ENCODE measurements around the gene FLNC. TPM values are rescaled to one million over a fixed set of nuclear protein-coding genes. Genes with fewer than 3 reads are reported as not detected.
A peak's percentile ranks its signal among the peaks of the same experiment; 100 is the strongest.

The FLNC gene
- polyA plus RNA-seq, 1 donor from 2014 or later = 0.36 TPM

DNA sequence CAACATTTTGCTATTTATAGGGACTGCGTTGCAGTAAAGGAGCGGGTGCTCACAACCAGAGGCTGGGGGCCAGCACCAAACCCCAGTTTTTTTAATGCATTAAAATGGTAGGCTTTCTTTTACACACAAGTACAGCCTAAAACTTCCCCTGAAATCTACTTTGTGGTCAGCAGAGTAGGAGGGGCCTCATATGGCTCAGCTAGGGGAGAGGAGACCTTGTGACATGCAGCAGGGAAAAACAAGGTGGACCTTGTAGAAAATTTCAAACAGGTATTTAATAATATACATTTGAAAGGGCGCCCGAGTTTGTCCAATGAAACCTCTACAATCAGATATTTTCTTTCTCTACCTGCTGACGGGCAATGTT is 37.0 kb upstream of the FLNC start:
- H3K27ac ChIP-seq (ENCODE audit: low read length) = no peak overlapping the region
- H2AFZ ChIP-seq (ENCODE audit: low read depth, low read length) = no peak overlapping the region
- no peaks in the 10 kb centered on the region for H3K27me3 ChIP-seq (ENCODE audit: insufficient read depth, low read depth, low read length)
- peaks cover 6% of the 10 kb centered on the region for H3K79me2 ChIP-seq (replicated peaks; ENCODE audit: insufficient read depth, low read length)
- H3K36me3 ChIP-seq (ENCODE audit: insufficient read depth, low read length) = no peaks in the 10 kb centered on the region
- H3K9ac ChIP-seq (ENCODE audit: low read length) = no peak overlapping the region
- peak overlapping the region; percentile 98 for H3K4me3 ChIP-seq (ENCODE audit: low read length)
- no peak overlapping the region for H3K4me2 ChIP-seq (ENCODE audit: low read length)
- TF ChIP-seq, protein P1, sequence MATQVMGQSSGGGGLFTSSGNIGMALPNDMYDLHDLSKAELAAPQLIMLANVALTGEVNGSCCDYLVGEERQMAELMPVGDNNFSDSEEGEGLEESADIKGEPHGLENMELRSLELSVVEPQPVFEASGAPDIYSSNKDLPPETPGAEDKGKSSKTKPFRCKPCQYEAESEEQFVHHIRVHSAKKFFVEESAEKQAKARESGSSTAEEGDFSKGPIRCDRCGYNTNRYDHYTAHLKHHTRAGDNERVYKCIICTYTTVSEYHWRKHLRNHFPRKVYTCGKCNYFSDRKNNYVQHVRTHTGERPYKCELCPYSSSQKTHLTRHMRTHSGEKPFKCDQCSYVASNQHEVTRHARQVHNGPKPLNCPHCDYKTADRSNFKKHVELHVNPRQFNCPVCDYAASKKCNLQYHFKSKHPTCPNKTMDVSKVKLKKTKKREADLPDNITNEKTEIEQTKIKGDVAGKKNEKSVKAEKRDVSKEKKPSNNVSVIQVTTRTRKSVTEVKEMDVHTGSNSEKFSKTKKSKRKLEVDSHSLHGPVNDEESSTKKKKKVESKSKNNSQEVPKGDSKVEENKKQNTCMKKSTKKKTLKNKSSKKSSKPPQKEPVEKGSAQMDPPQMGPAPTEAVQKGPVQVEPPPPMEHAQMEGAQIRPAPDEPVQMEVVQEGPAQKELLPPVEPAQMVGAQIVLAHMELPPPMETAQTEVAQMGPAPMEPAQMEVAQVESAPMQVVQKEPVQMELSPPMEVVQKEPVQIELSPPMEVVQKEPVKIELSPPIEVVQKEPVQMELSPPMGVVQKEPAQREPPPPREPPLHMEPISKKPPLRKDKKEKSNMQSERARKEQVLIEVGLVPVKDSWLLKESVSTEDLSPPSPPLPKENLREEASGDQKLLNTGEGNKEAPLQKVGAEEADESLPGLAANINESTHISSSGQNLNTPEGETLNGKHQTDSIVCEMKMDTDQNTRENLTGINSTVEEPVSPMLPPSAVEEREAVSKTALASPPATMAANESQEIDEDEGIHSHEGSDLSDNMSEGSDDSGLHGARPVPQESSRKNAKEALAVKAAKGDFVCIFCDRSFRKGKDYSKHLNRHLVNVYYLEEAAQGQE (IDR thresholded peaks at IDR 0.05; ENCODE audit: borderline replicate concordance) = no peak
- TF ChIP-seq EP300 (conservative IDR thresholded peaks at IDR 0.05; ENCODE audit: poor library complexity, severe bottlenecking) = no peak
- no peak for TF ChIP-seq MXI1 (conservative IDR thresholded peaks at IDR 0.05; ENCODE audit: poor library complexity, severe bottlenecking)
- TF ChIP-seq SMC3 (conservative IDR thresholded peaks at IDR 0.05; ENCODE audit: poor library complexity) = no peak
- TF ChIP-seq TAF1 (IDR thresholded peaks at IDR 0.05; ENCODE audit: low read depth) = no peak
- TF ChIP-seq, protein P2, sequence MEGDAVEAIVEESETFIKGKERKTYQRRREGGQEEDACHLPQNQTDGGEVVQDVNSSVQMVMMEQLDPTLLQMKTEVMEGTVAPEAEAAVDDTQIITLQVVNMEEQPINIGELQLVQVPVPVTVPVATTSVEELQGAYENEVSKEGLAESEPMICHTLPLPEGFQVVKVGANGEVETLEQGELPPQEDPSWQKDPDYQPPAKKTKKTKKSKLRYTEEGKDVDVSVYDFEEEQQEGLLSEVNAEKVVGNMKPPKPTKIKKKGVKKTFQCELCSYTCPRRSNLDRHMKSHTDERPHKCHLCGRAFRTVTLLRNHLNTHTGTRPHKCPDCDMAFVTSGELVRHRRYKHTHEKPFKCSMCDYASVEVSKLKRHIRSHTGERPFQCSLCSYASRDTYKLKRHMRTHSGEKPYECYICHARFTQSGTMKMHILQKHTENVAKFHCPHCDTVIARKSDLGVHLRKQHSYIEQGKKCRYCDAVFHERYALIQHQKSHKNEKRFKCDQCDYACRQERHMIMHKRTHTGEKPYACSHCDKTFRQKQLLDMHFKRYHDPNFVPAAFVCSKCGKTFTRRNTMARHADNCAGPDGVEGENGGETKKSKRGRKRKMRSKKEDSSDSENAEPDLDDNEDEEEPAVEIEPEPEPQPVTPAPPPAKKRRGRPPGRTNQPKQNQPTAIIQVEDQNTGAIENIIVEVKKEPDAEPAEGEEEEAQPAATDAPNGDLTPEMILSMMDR (IDR thresholded peaks at IDR 0.05; ENCODE audit: poor library complexity, severe bottlenecking) = no peak
- no peak for TF ChIP-seq POLR2AphosphoS5 (IDR thresholded peaks at IDR 0.05)
- TF ChIP-seq EZH2 (IDR thresholded peaks at IDR 0.05; ENCODE audit: borderline replicate concordance, insufficient read depth, low read length, poor library complexity, severe bottlenecking) = no peak
- TF ChIP-seq RAD21 (conservative IDR thresholded peaks at IDR 0.05) = no peak
- no peaks in the 10 kb centered on the region for H3K9me3 ChIP-seq (ENCODE audit: low read length)
- H4K20me1 ChIP-seq (ENCODE audit: insufficient read depth) = no peaks in the 10 kb centered on the region
- H3F3A ChIP-seq (ENCODE audit: insufficient read depth, low read length, poor library complexity, severe bottlenecking) = no peaks in the 10 kb centered on the region
- no peaks in the 10 kb centered on the region for H3K9me2 ChIP-seq (ENCODE audit: insufficient read depth, low read length)

DNA sequence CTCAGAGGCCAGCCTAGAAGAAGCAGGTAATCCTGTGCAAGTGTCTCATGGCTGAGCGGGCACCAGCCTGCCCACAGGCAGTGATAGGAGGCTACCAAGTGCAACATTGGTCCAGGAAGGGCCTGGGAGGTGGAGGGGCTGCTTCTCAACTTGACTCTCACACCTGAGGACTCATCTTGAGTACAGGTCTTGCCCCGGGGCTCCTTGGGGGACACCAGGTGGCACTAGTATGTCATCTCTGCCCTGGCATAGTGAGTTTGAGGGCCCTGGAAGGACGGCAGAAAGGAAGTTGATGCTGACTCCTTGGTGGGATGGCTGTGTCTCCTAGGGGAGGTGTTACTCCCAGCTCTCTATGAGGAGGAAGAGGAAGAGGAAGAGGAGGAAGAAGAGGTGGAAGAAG is 36.2 kb upstream of the FLNC start:
- H3F3A ChIP-seq (ENCODE audit: insufficient read depth, low read length, poor library complexity, severe bottlenecking) = no peaks in the 10 kb centered on the region
- TF ChIP-seq MXI1 (conservative IDR thresholded peaks at IDR 0.05; ENCODE audit: poor library complexity, severe bottlenecking) (no peak), POLR2AphosphoS5 (IDR thresholded peaks at IDR 0.05) (no peak), RAD21 (conservative IDR thresholded peaks at IDR 0.05) (no peak), TAF1 (IDR thresholded peaks at IDR 0.05; ENCODE audit: low read depth) (no peak), EZH2 (IDR thresholded peaks at IDR 0.05; ENCODE audit: borderline replicate concordance, insufficient read depth, low read length, poor library complexity, severe bottlenecking) (no peak), EP300 (conservative IDR thresholded peaks at IDR 0.05; ENCODE audit: poor library complexity, severe bottlenecking) (no peak), SMC3 (conservative IDR thresholded peaks at IDR 0.05; ENCODE audit: poor library complexity) (no peak)
- TF ChIP-seq, protein P1 (IDR thresholded peaks at IDR 0.05; ENCODE audit: borderline replicate concordance) = no peak
- TF ChIP-seq, protein P2 (IDR thresholded peaks at IDR 0.05; ENCODE audit: poor library complexity, severe bottlenecking) = no peak
- H3K27ac ChIP-seq (ENCODE audit: low read length) = no peak overlapping the region
- H3K79me2 ChIP-seq (replicated peaks; ENCODE audit: insufficient read depth, low read length) = peaks cover 6% of the 10 kb centered on the region
- no peak overlapping the region for H2AFZ ChIP-seq (ENCODE audit: low read depth, low read length)
- H3K9me3 ChIP-seq (ENCODE audit: low read length) = no peaks in the 10 kb centered on the region
- no peak overlapping the region for H3K4me3 ChIP-seq (ENCODE audit: low read length)
- H3K4me2 ChIP-seq (ENCODE audit: low read length) = no peak overlapping the region
- no peaks in the 10 kb centered on the region for H4K20me1 ChIP-seq (ENCODE audit: insufficient read depth)
- no peaks in the 10 kb centered on the region for H3K27me3 ChIP-seq (ENCODE audit: insufficient read depth, low read depth, low read length)
- H3K9me2 ChIP-seq (ENCODE audit: insufficient read depth, low read length) = no peaks in the 10 kb centered on the region
- H3K9ac ChIP-seq (ENCODE audit: low read length) = no peak overlapping the region
- no peaks in the 10 kb centered on the region for H3K36me3 ChIP-seq (ENCODE audit: insufficient read depth, low read length)
